PC-3 (cell line): Measurements from ENCODE around the gene STOX2. TPM values are rescaled to one million over a fixed set of nuclear protein-coding genes. Genes with fewer than 3 reads are reported as not detected.

Experiments used
- ATAC-seq: fragments of 200-7000 bp; cut with Tn5 transposase; 2 replicates; pipeline ENCODE4 v1.9.1; 2020; ENCODE audit warnings: mild to moderate bottlenecking, moderate library complexity
- BruUV-seq: library from RNA; stranded (reverse); fragments of 400-500 nt; replicated peaks from 2 replicates; lab custom pipeline; 2021; lab: Mats Ljungman, UMichigan
- CTCF ChIA-PET: fragments of 300-600 bp; sonication (Branson Sonifier 250); formaldehyde crosslinking; loops from one replicate; lab custom pipeline; 2022; ENCODE audit warnings: antibody characterized with exemption; lab: Charles Lee
- POLR2A ChIA-PET: fragments of 300-600 bp; sonication (Branson Sonifier 250); formaldehyde crosslinking; loops from one replicate; lab custom pipeline; 2022; ENCODE audit warnings: antibody characterized with exemption; ENCODE audit not compliant: unreplicated experiment; lab: Charles Lee
- DNase-seq: peaks from one replicate; pipeline ENCODE4 v3.0.0-alpha.2; 2015
- H2AFZ ChIP-seq: fragments of 300-600 bp; sonication (generic); 2 replicates; pipeline ENCODE4 v1.6.0; 2016; ENCODE audit warnings: antibody characterized with exemption, low read length
- H3F3A ChIP-seq: fragments of 300-600 bp; sonication (generic); one replicate; pipeline ENCODE4 v1.6.0; 2017; ENCODE audit warnings: antibody characterized with exemption, low read length, control low read depth, mild to moderate bottlenecking; ENCODE audit not compliant: unreplicated experiment
- H3K27ac ChIP-seq: fragments of 300-600 bp; sonication (generic); 2 replicates; pipeline ENCODE4 v1.5.1; 2016; ENCODE audit warnings: mild to moderate bottlenecking, low read length
- H3K27me3 ChIP-seq: fragments of 300-600 bp; sonication (generic); 2 replicates; pipeline ENCODE4 v1.6.1; 2016; ENCODE audit warnings: low read length, mixed read lengths
- H3K36me3 ChIP-seq: fragments of 300-600 bp; sonication (generic); 2 replicates; pipeline ENCODE4 v1.6.1; 2016; ENCODE audit warnings: low read depth, mixed run types, low read length, mixed read lengths
- H3K4me1 ChIP-seq: fragments of 300-600 bp; sonication (generic); 2 replicates; pipeline ENCODE4 v1.5.1; 2016; ENCODE audit warnings: low read length; ENCODE audit not compliant: insufficient read depth
- H3K4me2 ChIP-seq: fragments of 300-600 bp; sonication (generic); 2 replicates; pipeline ENCODE4 v1.6.0; 2016; ENCODE audit warnings: low read length
- H3K4me3 ChIP-seq: fragments of 300-600 bp; sonication (generic); 2 replicates; pipeline ENCODE4 v1.5.1; 2016; ENCODE audit warnings: mild to moderate bottlenecking, low read length, mixed read lengths
- H3K79me2 ChIP-seq: fragments of 300-600 bp; sonication (generic); 2 replicates; pipeline ENCODE4 v1.6.1; 2017; ENCODE audit warnings: low read length, mixed read lengths
- H3K9ac ChIP-seq: fragments of 300-600 bp; sonication (generic); 2 replicates; pipeline ENCODE4 v1.6.0; 2016; ENCODE audit warnings: mild to moderate bottlenecking, low read length
- H3K9me2 ChIP-seq: fragments of 300-600 bp; sonication (generic); replicated peaks from 2 replicates; pipeline ENCODE4 v1.6.1; 2016; ENCODE audit warnings: mixed run types, low read length, mixed read lengths
- H3K9me3 ChIP-seq: fragments of 300-600 bp; sonication (generic); 2 replicates; pipeline ENCODE4 v1.6.1; 2016; ENCODE audit warnings: low read length, mixed read lengths
- H4K20me1 ChIP-seq: fragments of 300-600 bp; sonication (generic); 2 replicates; pipeline ENCODE4 v1.6.1; 2016; ENCODE audit warnings: low read length, mixed read lengths
- CTCF ChIP-seq: fragments of 300-600 bp; sonication (generic); conservative IDR thresholded peaks from 2 replicates; pipeline ENCODE4 v1.5.1; 2017; ENCODE audit warnings: antibody characterized with exemption, low read depth, mild to moderate bottlenecking, low read length
- EZH2 ChIP-seq: fragments of 300-600 bp; sonication (generic); IDR thresholded peaks from one replicate; pipeline ENCODE4 v1.6.1; 2017; ENCODE audit warnings: antibody characterized with exemption, mild to moderate bottlenecking, low read length; ENCODE audit not compliant: unreplicated experiment
- EZH2phosphoT487 ChIP-seq: fragments of 300-600 bp; sonication (generic); IDR thresholded peaks from 2 replicates; pipeline ENCODE4 v1.6.1; 2018; ENCODE audit warnings: mild to moderate bottlenecking, antibody characterized with exemption, low read length, borderline replicate concordance
- intact Hi-C: fragments of 100-400 bp; cut with micrococcal nuclease; formaldehyde crosslinking; loops from 2 replicates; pipeline ENCODE4 v1.9.0; 2023
- total RNA-seq: library from RNA; depleted of rRNA; stranded (reverse); fragments of >200 nt; gene quantifications from 2 replicates; pipeline ENCODE4 v1.2.3, GENCODE V29; 2014

The STOX2 gene
- total RNA-seq, 1 experiment from 2014 or later = 3.6 TPM

DNA sequence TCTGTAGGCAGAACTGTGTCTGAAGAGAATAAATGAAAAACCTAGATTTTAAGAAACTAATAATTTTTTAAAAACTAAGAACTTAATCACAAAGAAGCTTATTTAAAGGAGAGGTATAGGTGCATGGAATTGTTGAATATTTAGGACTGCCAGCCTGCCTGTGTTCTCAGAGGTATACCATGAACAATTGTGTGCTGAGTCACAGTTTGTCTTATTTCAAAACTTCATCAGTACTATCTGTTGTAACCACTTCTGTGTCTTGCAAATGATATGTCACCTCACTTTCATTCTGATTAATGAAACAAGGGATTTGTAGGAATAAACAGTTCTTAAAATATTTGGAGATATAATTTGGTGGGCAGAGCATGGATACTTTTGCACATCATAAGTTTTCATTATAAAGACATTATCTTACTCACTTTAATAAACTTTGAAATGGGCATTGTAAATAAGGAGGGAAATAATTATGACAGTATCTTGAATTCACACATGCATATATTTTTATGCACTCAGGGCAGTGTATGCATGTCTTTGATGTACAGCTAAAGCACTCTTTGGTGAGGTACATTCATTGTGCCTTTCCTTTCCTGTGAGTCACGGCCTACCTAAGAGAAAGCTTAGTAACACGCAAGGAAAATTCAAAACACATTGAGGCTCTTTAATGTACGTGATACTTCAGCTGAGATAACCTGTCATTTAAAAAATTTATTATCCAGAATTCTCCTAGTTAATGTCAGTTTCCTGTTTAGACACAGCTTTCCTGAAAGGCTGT, 31.7 kb downstream of the STOX2 start:
- Histone ChIP-seq H3K36me3 (no peaks in the 10 kb centered on the region), H2AFZ (no peak overlapping the region), H3K4me2 (no peak overlapping the region), H3K27ac (no peak overlapping the region), H3K79me2 (no peaks in the 10 kb centered on the region), H3K9me2 (no peaks in the 10 kb centered on the region), H3K4me3 (no peak overlapping the region), H3K9me3 (no peaks in the 10 kb centered on the region), H4K20me1 (no peaks in the 10 kb centered on the region), H3K4me1 (no peaks in the 10 kb centered on the region), H3K9ac (no peak overlapping the region), H3K27me3 (no peaks in the 10 kb centered on the region), H3F3A (no peaks in the 10 kb centered on the region)
- TF ChIP-seq EZH2 (no peak), EZH2phosphoT487 (no peak), CTCF (no peak)
- BruUV-seq = no TSS peak
- intact Hi-C loops = no loop called here
- ATAC-seq (no peak), DNase-seq (no peak)
- ChIA-PET POLR2A (no interaction called here), CTCF (no interaction called here)

DNA sequence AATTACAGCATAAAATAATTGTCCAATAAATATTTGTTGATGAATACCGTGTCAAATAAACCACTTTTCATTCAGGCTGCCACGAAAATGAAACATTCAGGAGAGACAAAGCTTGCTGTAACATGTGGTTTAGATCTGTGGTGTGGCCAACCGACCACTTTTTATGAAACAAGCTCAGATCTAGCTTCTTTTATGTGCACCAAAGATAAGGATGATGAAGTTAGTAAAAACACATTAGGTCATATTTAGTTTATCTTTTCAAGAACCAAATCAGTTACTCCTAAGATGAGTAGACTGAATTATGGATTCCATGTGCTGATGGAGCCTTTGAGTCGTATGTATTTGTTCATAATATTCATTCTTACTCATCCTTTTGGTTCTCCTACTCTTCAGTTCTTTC, 35.8 kb downstream of the STOX2 start:
- Histone ChIP-seq H3K9ac (no peak overlapping the region), H3K4me2 (no peak overlapping the region), H3F3A (no peaks in the 10 kb centered on the region), H3K4me3 (no peak overlapping the region), H3K27me3 (no peaks in the 10 kb centered on the region), H3K9me3 (no peaks in the 10 kb centered on the region), H2AFZ (no peak overlapping the region), H3K4me1 (no peaks in the 10 kb centered on the region), H3K36me3 (no peaks in the 10 kb centered on the region), H3K9me2 (no peaks in the 10 kb centered on the region), H4K20me1 (no peaks in the 10 kb centered on the region), H3K79me2 (no peaks in the 10 kb centered on the region), H3K27ac (no peak overlapping the region)
- CTCF ChIA-PET = no interaction called here
- intact Hi-C loops = no loop called here
- POLR2A ChIA-PET = no interaction called here
- DNase-seq = no peak
- TF ChIP-seq EZH2 (no peak), CTCF (no peak), EZH2phosphoT487 (no peak)
- ATAC-seq = no peak
- BruUV-seq = no TSS peak

GRCh38 chr4:183941964-183942363, 36.9 kb downstream of the STOX2 start:
- Histone ChIP-seq H3K36me3 (no peaks in the 10 kb centered on the region), H4K20me1 (no peaks in the 10 kb centered on the region), H3F3A (no peaks in the 10 kb centered on the region), H3K79me2 (no peaks in the 10 kb centered on the region), H3K4me3 (no peak overlapping the region), H3K27me3 (no peaks in the 10 kb centered on the region), H3K27ac (no peak overlapping the region), H3K9me3 (no peaks in the 10 kb centered on the region), H3K4me2 (no peak overlapping the region), H3K9ac (no peak overlapping the region), H3K4me1 (no peaks in the 10 kb centered on the region), H2AFZ (no peak overlapping the region), H3K9me2 (no peaks in the 10 kb centered on the region)
- POLR2A ChIA-PET = no interaction called here
- CTCF ChIA-PET = no interaction called here
- no TSS peak for BruUV-seq
- DNase-seq (no peak), ATAC-seq (no peak)
- intact Hi-C loops = no loop called here
- TF ChIP-seq CTCF (no peak), EZH2phosphoT487 (no peak), EZH2 (no peak)
